GM12874 (cell line): Measurements from ENCODE around the gene CCDC30.

Experiments used
- CTCF ChIP-seq: IDR thresholded peaks from 2 replicates; pipeline ENCODE4 v1.5.1; 2011; ENCODE audit warnings: low read depth, mild to moderate bottlenecking, control low read depth, low read length, moderate library complexity; ENCODE audit not compliant: insufficient read depth

The CCDC30 gene

DNA sequence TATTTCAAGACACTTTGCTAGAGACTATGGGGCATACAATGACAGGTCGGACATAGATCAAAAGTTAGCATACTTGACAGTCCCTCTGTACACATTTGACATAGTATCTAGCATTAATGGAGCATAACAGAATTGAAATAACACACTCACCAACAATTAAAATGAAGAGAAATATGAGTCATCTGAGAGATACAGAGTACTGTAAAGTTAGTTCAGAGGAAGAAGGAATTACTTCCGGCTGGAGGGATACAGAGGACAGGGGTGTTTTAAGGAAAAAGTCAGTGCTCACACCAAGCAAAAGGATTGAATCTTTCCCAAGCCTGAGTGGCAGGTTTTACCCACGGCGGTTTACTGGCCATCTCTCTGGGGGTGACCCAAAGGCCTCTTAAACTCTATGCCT, 9.7 kb upstream of the CCDC30 start:
- no peak for TF ChIP-seq CTCF

DNA sequence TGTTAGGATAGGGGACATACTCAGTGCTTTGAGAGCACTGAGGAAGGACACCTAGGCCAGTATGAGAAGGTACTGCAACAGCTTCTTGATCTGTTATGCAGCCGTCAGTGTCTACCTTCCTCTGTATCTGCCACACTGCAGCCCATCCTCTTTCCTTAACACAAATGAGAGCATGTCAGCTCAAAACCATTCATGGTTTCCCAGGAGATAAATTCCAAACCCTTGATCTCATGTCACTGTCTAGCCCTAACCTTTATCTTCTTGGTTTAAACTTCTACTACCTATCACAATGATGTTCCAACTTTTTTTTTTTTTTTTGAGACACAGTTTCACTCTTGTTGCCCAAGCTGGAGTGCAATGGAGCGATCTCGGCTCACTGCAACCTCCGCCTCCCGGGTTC, 8.7 kb upstream of the CCDC30 start:
- no peak for TF ChIP-seq CTCF

- peak; percentile 12; the same call in 1 of the 2 replicates for TF ChIP-seq CTCF
Observed at GRCh38 chr1:42456010-42456753, 6.9 kb upstream of the CCDC30 start, which contains the start of the genes PPCS and ZMYND12. PPCS (plus strand) TSS chr1:42456543; CDS start chr1:42456566, 23 bp downstream. ZMYND12 (minus strand) TSS chr1:42456022; CDS start chr1:42455997, 25 bp downstream.

DNA sequence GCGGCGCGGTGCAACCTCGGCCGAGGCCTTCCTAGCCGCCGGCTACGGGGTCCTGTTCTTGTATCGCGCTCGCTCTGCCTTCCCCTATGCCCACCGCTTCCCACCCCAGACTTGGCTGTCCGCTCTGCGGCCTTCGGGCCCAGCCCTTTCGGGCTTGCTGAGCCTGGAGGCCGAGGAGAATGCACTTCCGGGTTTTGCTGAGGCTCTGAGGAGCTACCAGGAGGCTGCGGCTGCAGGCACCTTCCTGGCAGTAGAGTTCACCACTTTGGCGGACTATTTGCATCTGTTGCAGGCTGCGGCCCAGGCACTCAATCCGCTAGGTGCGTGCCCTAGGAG, 6.4 kb upstream of the CCDC30 start:
- TF ChIP-seq CTCF = no peak

- no peak for TF ChIP-seq CTCF
Observed at GRCh38 chr1:42461196-42461595, 1.9 kb upstream of the CCDC30 start.

GRCh38 chr1:42463921-42464320, 835 bp downstream of the CCDC30 start:
- TF ChIP-seq CTCF = no peak

- TF ChIP-seq CTCF = no peak
Observed at GRCh38 chr1:42466030-42466429, 2.9 kb downstream of the CCDC30 start.

DNA sequence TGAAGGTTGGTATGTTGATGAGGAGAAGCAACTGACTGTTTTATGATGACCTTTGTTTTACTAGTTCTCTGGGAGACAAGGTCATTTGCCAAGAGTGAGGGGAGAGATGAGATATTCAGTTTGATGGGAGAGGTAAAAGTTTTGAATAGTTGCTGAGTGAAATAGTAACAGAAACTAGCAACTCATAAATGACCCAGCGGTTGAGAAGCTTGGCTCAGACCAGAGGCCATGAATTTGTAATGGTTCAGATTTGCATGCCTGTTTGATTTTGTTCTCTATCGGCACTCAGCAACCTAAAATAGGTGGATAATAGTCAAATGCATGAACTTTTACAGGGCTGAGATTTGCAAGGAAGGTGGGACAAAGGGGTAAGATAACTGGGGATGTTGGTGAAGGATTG, 6.6 kb downstream of the CCDC30 start:
- no peak for TF ChIP-seq CTCF
